Posterior cingulate gyrus (tissue), 11 donors: ENCODE results near the gene TCOF1.

ENCODE experiments used
- DNase-seq, 10 donors: peaks; one replicate each; pipeline versions ENCODE4 v3.0.0 to v3.0.0-alpha.2; 2020 to 2021; ENCODE audit warnings: mixed read lengths in 3 of 10
- intact Hi-C: fragments of 100-400 bp; cut with DNase I; formaldehyde crosslinking; loops from one replicate; pipeline ENCODE4 v1.15.1; 2023

The TCOF1 gene

GRCh38 chr5:150349681-150350275 lies 7.7 kb upstream of the TCOF1 start:
- intact Hi-C loops: loop anchor here (1.0 to 5.0 kb wide), 2 partner anchors 57 to 77 kb away; no protein-coding TSS in a partner anchor

GRCh38 chr5:150350524-150351344 lies 6.8 kb upstream of the TCOF1 start:
- intact Hi-C loops: loop anchor here (1.0 to 5.0 kb wide), 2 partner anchors 58 to 78 kb away; no protein-coding TSS in a partner anchor
- peak; percentile 55 to 95 (median 82) for DNase-seq

More at GRCh38 chr5:150349681-150350275, 7.7 kb upstream of the TCOF1 start:
- DNase-seq: peak in 2 of 10 donors; percentile 33 to 75

DNA sequence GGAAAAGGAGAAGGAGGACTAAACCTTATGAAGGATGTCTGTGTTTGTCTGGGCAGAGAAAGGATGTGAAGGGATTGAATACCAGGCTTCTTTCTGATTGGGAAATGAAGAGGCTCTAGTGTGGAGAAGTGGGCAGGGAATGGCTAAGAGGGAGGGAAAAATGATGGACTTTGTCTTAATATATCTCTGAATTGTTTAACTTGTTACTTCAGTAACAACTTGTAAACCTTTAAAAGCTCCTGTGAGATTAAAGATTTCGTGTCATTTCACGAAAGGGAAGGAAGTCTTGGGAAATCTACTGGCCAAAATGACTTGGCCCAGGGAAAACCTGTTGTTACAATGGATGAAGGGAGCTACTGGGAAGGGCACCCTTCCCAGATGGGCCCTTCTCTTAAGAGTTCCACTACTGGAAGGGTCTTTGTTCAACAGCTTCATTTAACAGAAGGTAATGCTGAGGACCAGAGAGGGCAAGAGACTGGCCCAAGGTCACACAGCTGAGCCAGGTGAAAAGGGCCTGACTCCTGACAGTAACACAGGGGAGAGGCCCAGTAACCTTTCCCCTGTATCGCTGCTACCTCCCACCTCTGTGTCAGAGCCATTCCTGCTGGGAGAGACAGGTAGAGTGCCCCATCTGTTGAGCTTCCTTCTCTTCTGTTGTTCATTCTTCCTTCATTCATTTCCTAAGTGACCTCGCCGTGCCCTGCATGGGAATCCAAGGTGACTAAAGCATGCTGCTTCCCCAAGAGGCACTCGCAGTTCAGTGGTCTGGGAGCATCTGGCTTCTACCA lies 5.1 kb upstream of the TCOF1 start:
- peak in 1 of 10 donors; percentile 24 for DNase-seq
- intact Hi-C loops: loop anchor here (5.0 kb wide), 1 partner anchor 60 kb away; no protein-coding TSS in a partner anchor

GRCh38 chr5:150353032-150353675 lies 4.3 kb upstream of the TCOF1 start:
- intact Hi-C loops: loop anchor here (5.0 kb wide), 1 partner anchor 61 kb away; no protein-coding TSS in a partner anchor
- DNase-seq: peak in 1 of 10 donors; percentile 12

GRCh38 chr5:150355791-150356190 lies 1.7 kb upstream of the TCOF1 start:
- DNase-seq: no peak
- intact Hi-C loops: loop anchor here (5.0 kb wide), 1 partner anchor 82 kb away; no protein-coding TSS in a partner anchor

GRCh38 chr5:150356575-150357294 lies 762 bp upstream of the TCOF1 start:
- intact Hi-C loops: loop anchor here (5.0 kb wide), 1 partner anchor 81 kb away; no protein-coding TSS in a partner anchor
- DNase-seq: peak in 1 of 10 donors; percentile 39

DNA sequence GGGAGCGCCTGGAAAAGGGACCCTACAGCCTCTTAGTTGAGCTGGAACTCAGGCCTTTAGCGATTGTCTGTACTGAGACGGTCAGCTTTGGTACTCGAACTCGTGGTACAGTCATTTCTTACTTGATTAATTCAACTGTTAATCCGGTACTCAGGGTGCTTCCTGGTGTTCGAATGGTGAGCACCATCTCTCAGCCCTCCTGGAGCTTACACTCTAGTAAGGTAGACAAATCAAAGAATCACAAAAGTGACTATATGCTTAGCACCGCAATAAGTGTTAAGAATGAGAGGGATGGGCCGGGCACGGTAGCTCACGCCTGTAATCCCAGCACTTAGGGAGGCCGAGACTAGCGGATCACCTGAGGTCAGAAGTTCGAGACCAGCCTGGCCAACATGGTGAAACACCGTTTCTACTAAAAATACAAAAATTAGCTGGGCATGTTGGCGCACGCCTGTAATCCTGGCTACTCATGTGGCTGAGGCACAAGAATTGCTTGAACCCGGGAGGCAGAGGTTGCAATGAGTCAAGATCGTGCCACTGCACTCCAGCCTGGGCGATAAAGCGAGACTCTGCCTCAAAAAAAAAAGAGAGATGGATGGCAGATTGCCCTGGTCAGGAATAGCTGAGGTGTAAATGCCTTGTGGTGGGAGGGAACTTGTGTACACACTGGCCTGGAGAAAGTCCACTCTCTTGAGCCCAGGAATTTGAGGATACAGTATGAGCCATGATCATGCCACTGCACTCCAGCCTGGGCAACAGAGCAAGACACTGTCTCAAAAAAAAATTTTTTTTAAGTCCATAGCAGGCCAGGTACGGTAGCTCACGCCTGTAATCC lies 981 bp downstream of the TCOF1 start:
- DNase-seq: peak in 1 of 10 donors; percentile 43
- intact Hi-C loops: loop anchor here (5.0 kb wide), 1 partner anchor 79 kb away; no protein-coding TSS in a partner anchor

GRCh38 chr5:150361301-150361700 lies 3.8 kb downstream of the TCOF1 start:
- DNase-seq: no peak
- intact Hi-C loops: no loop called here

DNA sequence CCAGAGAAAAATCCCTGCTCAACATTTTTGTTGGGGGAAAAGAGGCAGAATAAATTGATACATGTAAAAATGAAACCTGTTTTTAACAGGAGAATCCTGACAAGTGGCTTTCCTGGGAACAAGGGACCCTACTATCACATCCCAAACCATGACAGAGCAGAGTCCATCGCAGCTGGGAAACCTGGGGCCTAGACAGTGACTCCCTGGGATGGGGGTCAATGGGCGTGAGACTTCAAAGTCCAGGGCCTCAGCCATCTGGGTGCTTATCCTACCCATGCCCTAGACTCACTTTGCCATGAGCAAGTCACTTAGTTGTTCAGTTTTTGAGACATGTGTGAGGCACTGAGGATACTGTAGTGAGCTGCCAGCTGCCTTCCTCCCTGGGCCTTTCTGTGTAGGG lies 5.7 kb downstream of the TCOF1 start:
- DNase-seq: peak in 1 of 10 donors; percentile 5
- intact Hi-C loops: no loop called here

GRCh38 chr5:150364004-150364403 lies 6.5 kb downstream of the TCOF1 start:
- intact Hi-C loops: no loop called here
- peak in 1 of 10 donors; percentile 22 for DNase-seq

DNA sequence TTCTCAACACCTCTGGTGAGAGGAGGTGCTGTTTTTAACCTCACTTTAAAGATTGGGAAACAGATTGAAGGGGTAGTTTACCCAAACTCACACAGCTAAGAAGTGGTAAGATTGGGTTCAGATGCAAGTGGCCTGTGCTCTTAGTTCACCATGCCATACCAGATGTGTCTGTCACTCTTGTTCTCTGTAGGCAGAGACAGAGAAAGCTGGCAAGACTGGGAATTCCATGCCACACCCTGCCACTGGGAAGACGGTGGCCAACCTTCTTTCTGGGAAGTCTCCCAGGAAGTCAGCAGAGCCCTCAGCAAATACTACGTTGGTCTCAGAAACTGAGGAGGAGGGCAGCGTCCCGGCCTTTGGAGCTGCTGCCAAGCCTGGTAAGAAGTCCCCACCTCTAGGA lies 11.0 kb downstream of the TCOF1 start:
- intact Hi-C loops: no loop called here
- DNase-seq: no peak

DNA sequence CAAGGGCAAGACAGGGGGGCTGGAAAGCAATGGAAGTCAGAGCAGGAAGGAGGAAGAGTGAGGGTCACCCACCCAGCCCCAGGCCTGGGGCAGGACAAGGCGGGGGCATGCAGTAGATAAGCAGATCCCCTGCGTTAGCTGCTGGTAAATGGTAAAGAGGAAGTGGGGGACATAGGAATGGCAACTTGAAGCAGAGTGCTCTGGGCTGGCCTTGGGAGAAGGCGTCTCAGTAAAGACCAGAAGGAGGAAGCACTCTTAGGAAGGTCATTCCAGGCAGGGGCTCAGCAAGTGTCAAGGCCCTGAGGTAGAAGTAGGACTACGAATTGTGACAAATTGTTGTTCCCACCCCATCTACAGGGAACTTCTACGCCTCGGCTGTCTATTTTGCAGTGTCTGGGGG lies 15.1 kb downstream of the TCOF1 start:
- intact Hi-C loops: no loop called here
- DNase-seq: peak in 1 of 10 donors; percentile 36

DNA sequence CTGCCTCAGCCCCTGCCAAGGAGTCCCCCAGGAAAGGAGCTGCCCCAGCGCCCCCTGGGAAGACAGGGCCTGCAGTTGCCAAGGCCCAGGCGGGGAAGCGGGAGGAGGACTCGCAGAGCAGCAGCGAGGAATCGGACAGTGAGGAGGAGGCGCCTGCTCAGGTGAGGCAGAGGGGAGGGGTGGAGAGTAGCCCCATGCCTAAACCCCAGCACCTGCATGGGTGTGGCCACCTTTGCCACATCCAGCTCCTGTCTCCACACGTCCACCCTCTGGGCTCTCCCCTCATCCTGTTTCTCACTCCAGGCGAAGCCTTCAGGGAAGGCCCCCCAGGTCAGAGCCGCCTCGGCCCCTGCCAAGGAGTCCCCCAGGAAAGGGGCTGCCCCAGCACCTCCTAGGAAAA lies 17.2 kb downstream of the TCOF1 start:
- DNase-seq: peak in 1 of 10 donors; percentile 78
- intact Hi-C loops: no loop called here

- DNase-seq: no peak
- intact Hi-C loops: no loop called here
These were observed 19.6 kb downstream of the TCOF1 start for GRCh38 chr5:150376799-150377771.

GRCh38 chr5:150377964-150378694 lies 20.6 kb downstream of the TCOF1 start:
- intact Hi-C loops: no loop called here
- no peak for DNase-seq

DNA sequence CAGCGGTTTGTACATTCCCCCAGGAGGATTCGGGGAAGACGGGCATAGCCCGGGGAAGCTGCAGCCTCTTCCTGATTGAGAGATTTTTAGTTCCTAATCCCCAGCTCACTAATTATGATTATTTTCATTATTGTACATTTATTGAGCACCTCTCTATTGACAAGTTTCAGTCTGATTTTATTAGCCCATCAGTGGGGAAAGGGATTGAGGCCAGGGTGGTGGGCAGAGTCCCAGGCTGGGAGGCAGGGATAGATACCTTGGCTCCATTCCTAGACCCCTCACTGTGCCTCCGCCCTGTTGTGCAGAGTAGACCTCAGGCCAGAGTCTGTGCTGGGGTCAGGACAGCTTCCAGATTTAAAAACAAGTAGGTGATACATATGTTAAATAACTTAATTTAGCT lies 27.2 kb downstream of the TCOF1 start:
- DNase-seq: peak in 2 of 10 donors; percentile 30 to 59
- intact Hi-C loops: no loop called here
